H1 (cell line): ENCODE measurements around the gene SLC25A24.

Experiments used
- CTCF ChIP-seq, 3 experiments: IDR thresholded peaks; 1 replicate in 2 of 3; 2 replicates in 1 of 3; pipeline versions ENCODE4 v1.5.1 to v1.6.1; 2011; ENCODE audit warnings: low read length in 3 of 3, mild to moderate bottlenecking in 3 of 3, inconsistent platforms in 2 of 3, low read depth in 1 of 3, moderate library complexity in 1 of 3; ENCODE audit not compliant: insufficient read depth in 1 of 3; ENCODE audit errors: control extremely low read depth in 1 of 3
- EP300 ChIP-seq, 2 experiments: IDR thresholded peaks; 1 replicate in 1 of 2; 2 replicates in 1 of 2; pipeline ENCODE4 v1.6.1; 2011 to 2012; ENCODE audit warnings: low read depth in 2 of 2, low read length in 2 of 2, mild to moderate bottlenecking in 2 of 2, borderline replicate concordance in 1 of 2, inconsistent platforms in 1 of 2, moderate library complexity in 1 of 2
- HDAC6 ChIP-seq: IDR thresholded peaks from one replicate; pipeline ENCODE4 v1.7.1; 2012; ENCODE audit warnings: low read depth, mild to moderate bottlenecking, inconsistent platforms, low read length, moderate library complexity
- POLR2AphosphoS5 ChIP-seq: IDR thresholded peaks from 2 replicates; pipeline ENCODE4 v1.6.1; 2011; ENCODE audit warnings: low read depth, low read length
- RAD21 ChIP-seq, 2 experiments: IDR thresholded peaks in 1 of 2; conservative IDR thresholded peaks in 1 of 2; 2 replicates each; pipeline ENCODE4 v1.6.1; 2011; ENCODE audit warnings: low read depth in 2 of 2, low read length in 2 of 2, improper control_type of control experiment in 1 of 2, inconsistent platforms in 1 of 2, mild to moderate bottlenecking in 1 of 2, moderate library complexity in 1 of 2
- SP2 ChIP-seq: IDR thresholded peaks from 2 replicates; pipeline ENCODE4 v1.6.1; 2012; ENCODE audit warnings: mild to moderate bottlenecking, low read length, inconsistent platforms
- TF ChIP-seq, protein P1 (sequence below): fragments of 300-600 bp; sonication (generic); IDR thresholded peaks from 2 replicates; pipeline ENCODE4 v1.7.1; 2012; ENCODE audit warnings: low read length, moderate library complexity, mild to moderate bottlenecking, inconsistent platforms; ENCODE audit not compliant: insufficient replicate concordance

DNA sequence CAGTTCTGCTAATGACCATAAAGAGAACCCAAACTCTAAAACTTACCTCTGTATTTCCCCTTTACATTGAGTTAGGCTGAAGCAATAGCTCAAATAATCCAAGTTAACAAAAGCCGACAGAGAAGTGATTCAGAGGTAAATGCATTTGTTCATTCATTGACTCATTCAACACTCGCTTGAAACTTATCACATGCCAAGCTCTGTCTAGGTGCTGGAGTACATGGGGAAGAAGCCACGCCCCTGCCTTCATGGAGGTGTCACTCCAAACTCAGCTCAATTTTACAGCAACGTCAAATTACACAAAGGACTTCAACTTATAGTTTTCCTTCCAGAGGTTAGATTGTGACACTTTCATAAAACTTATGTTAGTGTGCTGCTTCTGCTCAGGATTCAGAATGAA, 45.8 kb downstream of the SLC25A24 start:
- TF ChIP-seq, protein P1, sequence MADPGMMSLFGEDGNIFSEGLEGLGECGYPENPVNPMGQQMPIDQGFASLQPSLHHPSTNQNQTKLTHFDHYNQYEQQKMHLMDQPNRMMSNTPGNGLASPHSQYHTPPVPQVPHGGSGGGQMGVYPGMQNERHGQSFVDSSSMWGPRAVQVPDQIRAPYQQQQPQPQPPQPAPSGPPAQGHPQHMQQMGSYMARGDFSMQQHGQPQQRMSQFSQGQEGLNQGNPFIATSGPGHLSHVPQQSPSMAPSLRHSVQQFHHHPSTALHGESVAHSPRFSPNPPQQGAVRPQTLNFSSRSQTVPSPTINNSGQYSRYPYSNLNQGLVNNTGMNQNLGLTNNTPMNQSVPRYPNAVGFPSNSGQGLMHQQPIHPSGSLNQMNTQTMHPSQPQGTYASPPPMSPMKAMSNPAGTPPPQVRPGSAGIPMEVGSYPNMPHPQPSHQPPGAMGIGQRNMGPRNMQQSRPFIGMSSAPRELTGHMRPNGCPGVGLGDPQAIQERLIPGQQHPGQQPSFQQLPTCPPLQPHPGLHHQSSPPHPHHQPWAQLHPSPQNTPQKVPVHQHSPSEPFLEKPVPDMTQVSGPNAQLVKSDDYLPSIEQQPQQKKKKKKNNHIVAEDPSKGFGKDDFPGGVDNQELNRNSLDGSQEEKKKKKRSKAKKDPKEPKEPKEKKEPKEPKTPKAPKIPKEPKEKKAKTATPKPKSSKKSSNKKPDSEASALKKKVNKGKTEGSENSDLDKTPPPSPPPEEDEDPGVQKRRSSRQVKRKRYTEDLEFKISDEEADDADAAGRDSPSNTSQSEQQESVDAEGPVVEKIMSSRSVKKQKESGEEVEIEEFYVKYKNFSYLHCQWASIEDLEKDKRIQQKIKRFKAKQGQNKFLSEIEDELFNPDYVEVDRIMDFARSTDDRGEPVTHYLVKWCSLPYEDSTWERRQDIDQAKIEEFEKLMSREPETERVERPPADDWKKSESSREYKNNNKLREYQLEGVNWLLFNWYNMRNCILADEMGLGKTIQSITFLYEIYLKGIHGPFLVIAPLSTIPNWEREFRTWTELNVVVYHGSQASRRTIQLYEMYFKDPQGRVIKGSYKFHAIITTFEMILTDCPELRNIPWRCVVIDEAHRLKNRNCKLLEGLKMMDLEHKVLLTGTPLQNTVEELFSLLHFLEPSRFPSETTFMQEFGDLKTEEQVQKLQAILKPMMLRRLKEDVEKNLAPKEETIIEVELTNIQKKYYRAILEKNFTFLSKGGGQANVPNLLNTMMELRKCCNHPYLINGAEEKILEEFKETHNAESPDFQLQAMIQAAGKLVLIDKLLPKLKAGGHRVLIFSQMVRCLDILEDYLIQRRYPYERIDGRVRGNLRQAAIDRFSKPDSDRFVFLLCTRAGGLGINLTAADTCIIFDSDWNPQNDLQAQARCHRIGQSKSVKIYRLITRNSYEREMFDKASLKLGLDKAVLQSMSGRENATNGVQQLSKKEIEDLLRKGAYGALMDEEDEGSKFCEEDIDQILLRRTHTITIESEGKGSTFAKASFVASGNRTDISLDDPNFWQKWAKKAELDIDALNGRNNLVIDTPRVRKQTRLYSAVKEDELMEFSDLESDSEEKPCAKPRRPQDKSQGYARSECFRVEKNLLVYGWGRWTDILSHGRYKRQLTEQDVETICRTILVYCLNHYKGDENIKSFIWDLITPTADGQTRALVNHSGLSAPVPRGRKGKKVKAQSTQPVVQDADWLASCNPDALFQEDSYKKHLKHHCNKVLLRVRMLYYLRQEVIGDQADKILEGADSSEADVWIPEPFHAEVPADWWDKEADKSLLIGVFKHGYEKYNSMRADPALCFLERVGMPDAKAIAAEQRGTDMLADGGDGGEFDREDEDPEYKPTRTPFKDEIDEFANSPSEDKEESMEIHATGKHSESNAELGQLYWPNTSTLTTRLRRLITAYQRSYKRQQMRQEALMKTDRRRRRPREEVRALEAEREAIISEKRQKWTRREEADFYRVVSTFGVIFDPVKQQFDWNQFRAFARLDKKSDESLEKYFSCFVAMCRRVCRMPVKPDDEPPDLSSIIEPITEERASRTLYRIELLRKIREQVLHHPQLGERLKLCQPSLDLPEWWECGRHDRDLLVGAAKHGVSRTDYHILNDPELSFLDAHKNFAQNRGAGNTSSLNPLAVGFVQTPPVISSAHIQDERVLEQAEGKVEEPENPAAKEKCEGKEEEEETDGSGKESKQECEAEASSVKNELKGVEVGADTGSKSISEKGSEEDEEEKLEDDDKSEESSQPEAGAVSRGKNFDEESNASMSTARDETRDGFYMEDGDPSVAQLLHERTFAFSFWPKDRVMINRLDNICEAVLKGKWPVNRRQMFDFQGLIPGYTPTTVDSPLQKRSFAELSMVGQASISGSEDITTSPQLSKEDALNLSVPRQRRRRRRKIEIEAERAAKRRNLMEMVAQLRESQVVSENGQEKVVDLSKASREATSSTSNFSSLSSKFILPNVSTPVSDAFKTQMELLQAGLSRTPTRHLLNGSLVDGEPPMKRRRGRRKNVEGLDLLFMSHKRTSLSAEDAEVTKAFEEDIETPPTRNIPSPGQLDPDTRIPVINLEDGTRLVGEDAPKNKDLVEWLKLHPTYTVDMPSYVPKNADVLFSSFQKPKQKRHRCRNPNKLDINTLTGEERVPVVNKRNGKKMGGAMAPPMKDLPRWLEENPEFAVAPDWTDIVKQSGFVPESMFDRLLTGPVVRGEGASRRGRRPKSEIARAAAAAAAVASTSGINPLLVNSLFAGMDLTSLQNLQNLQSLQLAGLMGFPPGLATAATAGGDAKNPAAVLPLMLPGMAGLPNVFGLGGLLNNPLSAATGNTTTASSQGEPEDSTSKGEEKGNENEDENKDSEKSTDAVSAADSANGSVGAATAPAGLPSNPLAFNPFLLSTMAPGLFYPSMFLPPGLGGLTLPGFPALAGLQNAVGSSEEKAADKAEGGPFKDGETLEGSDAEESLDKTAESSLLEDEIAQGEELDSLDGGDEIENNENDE: no peak
- TF ChIP-seq EP300 (IDR thresholded peaks at IDR 0.05; ENCODE audit: borderline replicate concordance in 1 of 2, low read depth in 2 of 2, low read length in 2 of 2): no peak
- no peak for TF ChIP-seq RAD21 (IDR thresholded peaks at IDR 0.05 in 1 of 2, conservative IDR thresholded peaks at IDR 0.05 in 1 of 2; ENCODE audit: low read depth in 2 of 2, low read length in 2 of 2)
- no peak for TF ChIP-seq HDAC6
- TF ChIP-seq CTCF (IDR thresholded peaks at IDR 0.05; ENCODE audit: control extremely low read depth in 1 of 3, insufficient read depth in 1 of 3, low read depth in 1 of 3, low read length in 3 of 3): no peak
- no peak for TF ChIP-seq POLR2AphosphoS5
- TF ChIP-seq SP2: no peak
